Tibial nerve (tissue), 4 donors: ENCODE data around the gene SUDS3.

Source experiments
- CTCF ChIP-seq, 5 experiments: fragments of 200-600 bp in 3 of 5; fragments of 450-650 bp in 2 of 5; sonication (generic) in 3 of 5; IDR thresholded peaks; one replicate each; pipeline ENCODE4 v1.5.1; 2016 to 2019; ENCODE audit warnings: antibody characterized with exemption in 5 of 5, mild to moderate bottlenecking in 3 of 5, moderate library complexity in 2 of 5
- EP300 ChIP-seq, 2 donors: sonication (generic); formaldehyde crosslinking; IDR thresholded peaks; one replicate each; pipeline ENCODE4 v1.6.1; 2017; ENCODE audit warnings: antibody characterized with exemption in 2 of 2, mild to moderate bottlenecking in 1 of 2
- POLR2A ChIP-seq, 2 donors: fragments of 450-650 bp; IDR thresholded peaks; one replicate each; pipeline ENCODE4 v1.6.1; 2017; ENCODE audit warnings: antibody characterized with exemption in 2 of 2, mild to moderate bottlenecking in 2 of 2, moderate library complexity in 2 of 2

DNA sequence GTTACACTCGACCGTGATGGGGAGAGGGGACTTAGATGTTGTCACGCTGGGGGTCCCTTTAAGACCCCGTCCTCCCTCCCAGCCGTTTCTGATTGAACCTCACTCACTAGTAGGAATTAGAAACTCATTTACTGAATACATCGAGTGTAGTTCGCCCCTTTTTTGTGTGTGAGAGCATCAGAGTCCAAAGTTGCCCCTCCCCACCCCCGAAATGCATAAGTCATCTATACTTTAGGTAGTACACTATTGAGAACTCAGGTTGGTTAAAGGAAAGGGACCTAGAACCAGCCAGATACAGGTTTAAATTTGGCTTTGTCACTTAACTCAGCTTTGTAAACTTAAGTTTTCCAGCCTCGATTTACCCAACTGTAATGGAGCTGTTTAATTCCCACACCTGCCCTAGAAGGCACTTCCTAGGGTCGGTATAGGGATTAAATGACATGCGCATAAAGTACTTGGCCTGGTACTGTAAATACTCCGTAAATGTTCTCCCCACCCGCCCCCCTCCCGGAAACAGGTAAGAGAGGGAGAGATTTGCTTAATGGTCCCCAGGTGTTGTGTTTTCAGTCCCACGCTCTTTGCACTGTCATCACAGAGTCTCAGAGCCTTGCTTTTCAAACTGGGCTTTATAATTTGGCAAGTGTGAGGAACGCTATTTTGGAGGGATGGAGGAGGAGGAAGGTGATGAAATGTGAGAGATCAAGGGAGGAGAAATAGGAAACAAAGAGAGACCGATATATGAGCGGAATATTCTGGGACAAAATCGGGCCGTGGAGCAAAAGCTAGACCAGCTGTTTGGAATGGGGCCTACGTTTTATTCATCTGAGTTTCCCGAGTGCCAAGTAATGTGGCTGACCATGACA, 897 bp downstream of the SUDS3 start:
- TF ChIP-seq CTCF (IDR thresholded peaks at IDR 0.05): no peak
- no peak for TF ChIP-seq EP300 (IDR thresholded peaks at IDR 0.05)
- no peak for TF ChIP-seq POLR2A (IDR thresholded peaks at IDR 0.05)
